ENCODE data around the gene EYA2. TPM values are rescaled to one million over a fixed set of nuclear protein-coding genes. Genes with fewer than 3 reads are reported as not detected.

Gene EYA2
- total and polyA plus RNA-seq, 2 experiments from 2014 or later: 1.4 to 2.0 TPM

GRCh38 chr20:46983466-46983865, 88.8 kb downstream of the EYA2 start:
- H3K4me2 ChIP-seq: no peak overlapping the region
- no peak overlapping the region for H2AFZ ChIP-seq
- no peaks in the 10 kb centered on the region for H3K27me3 ChIP-seq
- WGBS (ENCODE audit: low lambda C conversion rate, missing lambda C conversion rate): 57% methylated on average over 1 of the region's 1 CpG
- H4K20me1 ChIP-seq (ENCODE audit: insufficient read depth, poor library complexity, severe bottlenecking): no peaks in the 10 kb centered on the region
- H3K9me2 ChIP-seq (replicated peaks; ENCODE audit: insufficient read depth): no peaks in the 10 kb centered on the region
- DNase-seq (ENCODE audit: low spot score): no peak
- peaks cover 4% of the 10 kb centered on the region for H3K9me3 ChIP-seq (ENCODE audit: low read depth)
- no peak for TF ChIP-seq EZH2phosphoT487 (IDR thresholded peaks at IDR 0.05; ENCODE audit: low read depth, severe bottlenecking, unreplicated experiment)
- TF ChIP-seq, protein P1, sequence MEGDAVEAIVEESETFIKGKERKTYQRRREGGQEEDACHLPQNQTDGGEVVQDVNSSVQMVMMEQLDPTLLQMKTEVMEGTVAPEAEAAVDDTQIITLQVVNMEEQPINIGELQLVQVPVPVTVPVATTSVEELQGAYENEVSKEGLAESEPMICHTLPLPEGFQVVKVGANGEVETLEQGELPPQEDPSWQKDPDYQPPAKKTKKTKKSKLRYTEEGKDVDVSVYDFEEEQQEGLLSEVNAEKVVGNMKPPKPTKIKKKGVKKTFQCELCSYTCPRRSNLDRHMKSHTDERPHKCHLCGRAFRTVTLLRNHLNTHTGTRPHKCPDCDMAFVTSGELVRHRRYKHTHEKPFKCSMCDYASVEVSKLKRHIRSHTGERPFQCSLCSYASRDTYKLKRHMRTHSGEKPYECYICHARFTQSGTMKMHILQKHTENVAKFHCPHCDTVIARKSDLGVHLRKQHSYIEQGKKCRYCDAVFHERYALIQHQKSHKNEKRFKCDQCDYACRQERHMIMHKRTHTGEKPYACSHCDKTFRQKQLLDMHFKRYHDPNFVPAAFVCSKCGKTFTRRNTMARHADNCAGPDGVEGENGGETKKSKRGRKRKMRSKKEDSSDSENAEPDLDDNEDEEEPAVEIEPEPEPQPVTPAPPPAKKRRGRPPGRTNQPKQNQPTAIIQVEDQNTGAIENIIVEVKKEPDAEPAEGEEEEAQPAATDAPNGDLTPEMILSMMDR (IDR thresholded peaks at IDR 0.05; ENCODE audit: poor library complexity): no peak
- no peak for TF ChIP-seq EZH2 (IDR thresholded peaks at IDR 0.05; ENCODE audit: borderline replicate concordance)
- no peaks in the 10 kb centered on the region for H3K79me2 ChIP-seq
- H3K27ac ChIP-seq: no peak overlapping the region
- no peak overlapping the region for H3K4me3 ChIP-seq
- no peaks in the 10 kb centered on the region for H3K36me3 ChIP-seq (replicated peaks; ENCODE audit: insufficient read depth, low read depth)
- peaks cover 6% of the 10 kb centered on the region for H3K4me1 ChIP-seq (ENCODE audit: insufficient read depth)

- Histone ChIP-seq H3K27ac (no peak overlapping the region), H3K4me1 (ENCODE audit: insufficient read depth) (peaks cover under 1% of the 10 kb centered on the region), H4K20me1 (ENCODE audit: insufficient read depth, poor library complexity, severe bottlenecking) (no peaks in the 10 kb centered on the region), H3K36me3 (replicated peaks; ENCODE audit: insufficient read depth, low read depth) (no peaks in the 10 kb centered on the region), H3K27me3 (no peaks in the 10 kb centered on the region), H3K4me2 (no peak overlapping the region), H2AFZ (no peak overlapping the region), H3K79me2 (no peaks in the 10 kb centered on the region), H3K4me3 (no peak overlapping the region), H3K9me3 (ENCODE audit: low read depth) (peaks cover 4% of the 10 kb centered on the region), H3K9me2 (replicated peaks; ENCODE audit: insufficient read depth) (no peaks in the 10 kb centered on the region)
- no peak for DNase-seq (ENCODE audit: low spot score)
- 81% methylated on average over 1 of the region's 1 CpG for WGBS (ENCODE audit: low lambda C conversion rate, missing lambda C conversion rate)
- no peak for TF ChIP-seq EZH2phosphoT487 (IDR thresholded peaks at IDR 0.05; ENCODE audit: low read depth, severe bottlenecking, unreplicated experiment)
- TF ChIP-seq, protein P1 (IDR thresholded peaks at IDR 0.05; ENCODE audit: poor library complexity): no peak
- TF ChIP-seq EZH2 (IDR thresholded peaks at IDR 0.05; ENCODE audit: borderline replicate concordance): no peak
Observed at GRCh38 chr20:46984405-46984804, 89.8 kb downstream of the EYA2 start.

- WGBS (ENCODE audit: low lambda C conversion rate, missing lambda C conversion rate): 40% methylated on average over 2 of the region's 2 CpGs
- H3K9me2 ChIP-seq (replicated peaks; ENCODE audit: insufficient read depth): no peaks in the 10 kb centered on the region
Observed at GRCh38 chr20:46985250-46985649, 90.6 kb downstream of the EYA2 start.

More at GRCh38 chr20:46985250-46985649, 90.6 kb downstream of the EYA2 start:
- Histone ChIP-seq H2AFZ (no peak overlapping the region), H3K27ac (no peak overlapping the region), H3K27me3 (no peaks in the 10 kb centered on the region), H3K4me1 (ENCODE audit: insufficient read depth) (no peaks in the 10 kb centered on the region), H3K79me2 (no peaks in the 10 kb centered on the region), H3K4me3 (no peak overlapping the region), H4K20me1 (ENCODE audit: insufficient read depth, poor library complexity, severe bottlenecking) (no peaks in the 10 kb centered on the region), H3K36me3 (replicated peaks; ENCODE audit: insufficient read depth, low read depth) (no peaks in the 10 kb centered on the region), H3K4me2 (no peak overlapping the region), H3K9me3 (ENCODE audit: low read depth) (peaks cover 4% of the 10 kb centered on the region)
- no peak for DNase-seq (ENCODE audit: low spot score)
- TF ChIP-seq EZH2 (IDR thresholded peaks at IDR 0.05; ENCODE audit: borderline replicate concordance): no peak
- TF ChIP-seq EZH2phosphoT487 (IDR thresholded peaks at IDR 0.05; ENCODE audit: low read depth, severe bottlenecking, unreplicated experiment): no peak
- TF ChIP-seq, protein P1 (IDR thresholded peaks at IDR 0.05; ENCODE audit: poor library complexity): no peak

All from hepatocyte (in vitro differentiated cells).